Activated T-cell treated with anti-CD3 and anti-CD28 coated beads, Interleukin-2, amount 50 U/mL, for 1 hour (primary cell): ENCODE data around the gene SERTAD1.

Experiments
- DNase-seq: peaks from one replicate; pipeline ENCODE4 v3.0.0-alpha.2; 2020

The SERTAD1 gene

GRCh38 chr19:40398417-40399131, 27.2 kb downstream of the SERTAD1 start:
- peak; percentile 60 for DNase-seq

DNA sequence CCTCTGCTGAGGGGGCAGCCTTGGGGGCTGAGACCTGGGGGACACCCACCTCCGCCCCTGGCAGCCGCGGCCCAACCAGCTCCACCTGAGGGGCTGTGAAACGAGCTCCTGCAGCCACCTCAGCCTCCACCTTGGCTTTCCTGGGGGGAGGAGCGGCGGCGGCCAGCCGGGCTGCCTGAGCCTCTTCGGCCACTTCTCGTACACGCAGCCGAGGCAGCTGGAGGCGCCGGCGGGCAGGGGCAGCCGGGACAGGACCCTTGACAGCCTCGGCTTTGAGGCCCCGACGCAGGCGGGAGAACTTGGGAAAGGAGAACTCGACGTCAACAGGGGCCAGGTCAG, 28.3 kb downstream of the SERTAD1 start:
- no peak for DNase-seq

DNA sequence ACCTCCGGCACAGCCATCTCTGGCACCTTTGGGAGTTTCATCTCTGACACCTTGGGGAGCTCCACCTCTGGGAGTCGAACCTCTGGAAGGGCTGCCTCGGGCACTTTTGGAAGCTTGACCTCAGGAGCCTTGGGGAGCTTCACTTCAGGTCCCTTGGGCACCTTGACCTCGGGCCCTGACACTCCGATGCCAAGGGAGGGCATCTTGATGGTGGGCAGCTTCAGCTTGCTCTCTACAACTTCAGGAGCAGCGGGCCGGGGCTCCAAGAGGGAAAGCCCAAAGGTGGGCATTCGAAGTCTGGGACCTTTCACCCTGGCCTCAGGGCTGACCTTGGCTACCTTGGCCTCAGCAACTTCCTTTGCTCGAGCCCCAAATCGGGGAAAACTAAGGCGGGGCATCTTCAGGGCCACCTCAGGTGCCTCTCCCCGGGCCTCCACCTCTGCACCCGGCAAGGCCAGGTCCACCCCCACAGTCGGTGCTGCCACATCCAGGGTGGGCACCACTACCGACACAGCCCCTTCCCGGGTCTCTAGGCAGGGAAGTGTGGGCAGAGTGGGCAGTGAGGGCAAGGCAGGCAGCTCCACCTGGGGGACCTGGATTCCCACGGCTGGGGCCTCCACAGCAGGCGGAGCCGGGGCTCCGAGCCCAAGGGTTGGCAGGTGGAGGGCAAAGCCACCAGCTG, 28.8 kb downstream of the SERTAD1 start:
- no peak for DNase-seq

DNA sequence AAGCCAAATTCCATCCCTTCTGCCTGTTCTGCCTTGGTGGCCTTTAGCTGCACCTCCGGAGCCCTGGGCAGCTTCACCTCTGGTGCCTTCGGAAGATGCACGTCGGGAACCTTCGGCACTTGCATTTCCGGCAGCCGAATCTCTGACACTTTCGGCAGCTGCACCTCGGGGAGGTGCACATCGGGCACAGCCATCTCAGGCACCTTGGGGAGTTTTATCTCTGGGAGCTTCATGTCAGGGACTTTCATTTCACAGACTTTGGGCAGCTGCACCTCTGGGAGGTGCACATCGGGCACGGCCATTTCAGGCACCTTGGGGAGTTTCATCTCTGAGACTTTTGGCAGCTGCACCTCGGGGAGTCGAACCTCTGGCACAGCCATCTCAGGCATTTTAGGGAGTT, 29.8 kb downstream of the SERTAD1 start:
- DNase-seq: no peak

GRCh38 chr19:40394816-40395210, 31.0 kb downstream of the SERTAD1 start:
- DNase-seq: no peak

DNA sequence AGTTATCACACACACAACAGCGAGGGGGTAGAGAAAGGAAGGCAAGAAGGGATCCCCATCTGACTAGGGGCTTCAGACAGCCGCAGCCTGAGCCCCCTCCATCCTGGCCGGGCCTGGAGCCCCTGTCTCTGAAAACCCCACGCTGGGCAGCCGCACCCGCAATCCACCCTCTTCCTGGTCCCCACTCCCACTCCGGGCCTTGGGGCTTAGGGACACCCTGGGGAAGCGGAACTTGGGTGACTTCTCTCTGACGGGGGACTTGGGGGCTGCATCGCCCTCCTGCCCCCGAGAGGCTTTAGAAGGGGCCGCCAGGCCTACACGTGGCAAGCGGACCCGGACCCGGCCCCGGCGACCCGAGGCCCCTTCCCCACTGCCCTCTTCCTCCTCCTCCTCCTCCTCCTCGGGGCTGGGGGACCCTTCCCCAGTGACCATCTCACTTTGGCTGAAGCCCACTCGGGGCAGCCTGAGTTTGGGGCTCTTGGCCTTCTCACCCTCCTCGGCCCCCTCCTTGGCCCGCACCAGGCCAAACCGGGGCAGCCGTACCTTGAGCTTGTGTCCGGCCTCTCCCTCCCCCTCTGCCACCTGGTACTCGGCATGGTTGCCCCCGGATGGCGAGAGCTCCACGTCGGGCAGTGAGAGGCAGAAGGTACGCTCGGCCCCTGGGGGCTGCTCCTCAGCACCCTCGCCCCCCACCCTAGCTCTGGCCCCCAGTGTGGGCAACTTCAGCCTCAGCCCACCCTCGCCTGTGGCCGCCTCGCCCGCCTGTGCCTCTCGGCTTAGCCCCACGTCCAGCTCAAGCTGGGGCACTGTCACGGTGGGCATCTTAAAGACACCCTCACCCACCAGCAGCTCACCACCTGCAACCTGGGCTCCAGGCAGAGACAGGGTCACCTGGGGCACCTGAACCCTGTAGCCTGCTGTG, 31.6 kb downstream of the SERTAD1 start:
- DNase-seq: no peak

- DNase-seq: no peak
These were observed 32.8 kb downstream of the SERTAD1 start for GRCh38 chr19:40392894-40393517.

DNA sequence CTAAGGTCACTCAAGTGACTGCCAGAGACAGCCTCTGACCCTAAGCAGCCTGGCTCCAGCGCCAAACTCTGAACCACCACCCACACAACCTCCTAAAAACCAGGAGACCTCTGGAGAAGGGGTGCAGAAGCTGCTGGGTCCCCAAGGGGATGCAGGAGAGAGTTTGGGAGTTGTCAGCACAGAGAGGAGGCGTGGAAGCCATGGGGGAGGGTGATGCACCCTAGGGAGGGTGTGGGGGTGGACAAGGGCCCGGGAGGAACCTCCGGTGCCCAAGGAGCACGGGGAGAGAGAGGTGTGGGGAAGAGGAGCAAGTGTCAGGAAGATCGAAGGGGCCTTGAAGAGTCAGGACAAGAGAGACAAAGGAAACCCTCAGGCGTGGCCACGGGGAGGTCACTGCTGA, 33.7 kb downstream of the SERTAD1 start:
- DNase-seq: no peak

- DNase-seq: no peak
These were observed 35.6 kb downstream of the SERTAD1 start, which contains the start of gene HIPK4 for GRCh38 chr19:40390084-40390742. HIPK4 (minus strand) TSS chr19:40390181; CDS start chr19:40389902, 279 bp downstream.

DNA sequence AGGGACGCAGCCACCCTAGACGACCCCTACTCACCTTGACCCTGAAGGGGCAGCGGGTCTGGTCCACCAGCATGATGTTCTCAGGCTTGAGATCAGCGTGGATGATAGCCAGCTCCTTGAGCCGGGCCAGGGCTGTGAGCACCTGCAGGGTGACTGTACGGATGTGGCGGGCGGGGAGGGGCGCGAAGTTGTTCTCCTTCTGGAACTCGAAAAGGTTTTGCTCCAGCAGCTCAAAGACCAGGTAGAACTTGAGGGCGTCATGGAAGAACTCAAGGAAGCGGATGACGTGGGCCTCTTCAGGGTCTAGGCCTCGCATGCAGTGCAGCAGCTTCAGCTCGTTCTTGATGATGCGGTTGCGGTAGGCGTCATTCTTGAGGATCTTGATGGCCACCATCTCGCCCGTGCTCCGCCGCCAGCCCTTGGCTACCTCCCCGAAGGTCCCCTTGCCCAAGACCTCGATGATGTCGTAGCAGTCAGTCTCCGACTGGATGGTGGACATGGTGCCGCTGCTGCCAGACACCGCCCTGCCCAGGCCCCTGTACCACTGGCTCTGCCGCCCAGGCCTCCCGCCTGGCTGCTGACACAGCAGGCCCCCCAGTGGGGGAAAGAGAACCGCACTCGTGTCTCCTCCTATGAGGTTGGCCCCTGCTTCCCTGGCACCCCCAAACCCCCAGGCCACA, 36.2 kb downstream of the SERTAD1 start:
- no peak for DNase-seq

DNA sequence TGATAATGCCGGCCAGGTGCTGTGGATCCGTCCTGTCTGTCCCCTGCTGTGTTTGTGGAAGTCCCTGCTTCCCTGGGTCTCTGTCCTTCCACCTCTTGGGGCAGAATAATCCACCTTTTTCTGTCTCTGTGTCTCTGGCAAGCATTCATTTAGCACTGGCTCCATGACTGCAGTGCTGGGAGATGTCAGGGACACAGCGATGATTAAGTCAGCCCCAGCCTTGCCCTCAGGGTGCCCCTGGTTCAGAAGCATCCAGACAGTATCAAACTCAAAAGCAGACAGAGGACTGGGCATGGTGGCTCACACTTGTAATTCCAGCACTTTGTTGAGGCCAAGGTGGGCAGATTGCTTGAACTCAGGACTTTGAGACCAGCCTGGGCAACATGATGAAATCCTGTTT, 37.3 kb downstream of the SERTAD1 start:
- DNase-seq: no peak

GRCh38 chr19:40387155-40387554, 38.6 kb downstream of the SERTAD1 start:
- DNase-seq: no peak

- DNase-seq: no peak
These were observed 42.0 kb downstream of the SERTAD1 start for GRCh38 chr19:40383668-40384248.

GRCh38 chr19:40381321-40381720, 44.5 kb downstream of the SERTAD1 start:
- no peak for DNase-seq

DNA sequence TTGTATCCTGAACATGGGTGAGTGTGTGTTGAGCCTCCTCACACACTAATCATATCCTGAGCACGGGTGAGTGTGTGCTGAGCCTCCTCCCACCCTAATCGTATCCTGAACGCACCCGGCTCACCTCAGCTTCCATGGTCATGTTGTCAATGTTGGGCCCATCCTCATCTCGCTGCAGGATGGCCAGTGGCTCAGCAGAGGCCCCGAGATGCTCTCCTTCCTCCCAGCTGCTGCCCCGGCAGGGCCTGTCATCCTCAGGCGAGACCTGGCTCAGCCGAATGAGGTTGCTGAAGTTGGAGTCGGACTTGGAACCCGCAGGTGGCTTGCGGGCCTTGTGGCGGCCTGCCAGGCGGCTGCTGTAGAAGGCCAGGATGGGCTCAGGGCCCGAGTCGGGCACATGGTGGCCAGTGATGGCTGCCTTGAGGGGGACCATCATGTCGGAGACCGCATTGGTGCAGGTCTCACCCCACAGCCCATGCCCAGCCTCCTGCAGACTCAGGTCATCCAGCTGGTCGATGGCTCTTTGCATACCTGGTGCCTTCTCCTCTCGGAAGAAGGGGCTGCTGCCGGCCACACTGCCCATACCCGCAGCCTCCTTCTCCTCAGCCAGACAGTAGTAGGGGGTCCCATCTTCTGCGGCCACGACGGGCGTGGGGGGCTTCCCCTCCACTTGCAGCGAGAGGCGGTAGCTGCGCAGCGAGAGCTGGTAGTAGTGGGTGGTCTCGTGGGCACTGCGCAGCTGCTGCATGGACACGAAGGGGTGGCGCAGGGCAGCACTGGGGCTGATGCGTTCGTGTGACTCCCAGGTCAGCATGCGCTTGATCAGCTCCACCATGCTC, 45.4 kb downstream of the SERTAD1 start:
- DNase-seq: no peak

- DNase-seq: no peak
These were observed 46.2 kb downstream of the SERTAD1 start for GRCh38 chr19:40379446-40380198.

GRCh38 chr19:40378509-40378908, 47.3 kb downstream of the SERTAD1 start:
- DNase-seq: no peak

- no peak for DNase-seq
These were observed 47.9 kb downstream of the SERTAD1 start for GRCh38 chr19:40377876-40378385.

- no peak for DNase-seq
These were observed 49.4 kb downstream of the SERTAD1 start for GRCh38 chr19:40376286-40376862.
